Fibroblast of pulmonary artery (primary cell): Measurements from ENCODE around the gene CEP120.
A peak's percentile ranks its signal among the peaks of the same experiment; 100 is the strongest.
"Not testable (repeated sequence)": the region's sequence is repeated elsewhere in the genome, so short reads cannot be mapped to it uniquely, and the experiment has no call there.

ENCODE experiments used
- DNase-seq: peaks from one replicate; pipeline ENCODE4 v3.0.0-alpha.2; 2010; ENCODE audit warnings: low read depth
- H3K4me3 ChIP-seq: replicated peaks from 2 replicates; pipeline ENCODE4 v1.5.1; 2011; ENCODE audit warnings: low read depth, mild to moderate bottlenecking, control low read depth, low read length, moderate library complexity
- TF ChIP-seq, protein P1 (sequence below): IDR thresholded peaks from 2 replicates; pipeline ENCODE4 v1.5.1; 2011; ENCODE audit warnings: mild to moderate bottlenecking, control low read depth, low read length, inconsistent platforms; ENCODE audit errors: missing control alignments

Gene CEP120

DNA sequence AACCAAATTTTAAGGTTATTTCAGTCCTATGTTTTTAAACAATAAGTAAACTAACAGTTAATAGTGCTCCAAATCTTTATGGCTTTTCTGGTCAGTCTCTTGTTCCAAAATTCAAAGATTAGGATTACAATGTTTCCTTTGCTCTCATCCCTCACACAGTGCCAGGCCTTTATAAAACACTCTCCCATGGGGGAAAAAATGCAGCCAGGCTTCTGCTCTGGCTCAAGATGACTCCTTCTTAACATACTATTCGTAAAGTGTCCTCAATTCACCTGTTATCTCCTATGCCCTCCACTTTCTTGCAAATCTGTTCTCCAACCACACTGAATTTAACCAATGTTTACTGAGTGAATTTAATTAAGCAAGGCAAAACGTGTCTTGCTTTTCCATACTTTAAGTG is 1.4 kb downstream of the CEP120 start:
- TF ChIP-seq, protein P1, sequence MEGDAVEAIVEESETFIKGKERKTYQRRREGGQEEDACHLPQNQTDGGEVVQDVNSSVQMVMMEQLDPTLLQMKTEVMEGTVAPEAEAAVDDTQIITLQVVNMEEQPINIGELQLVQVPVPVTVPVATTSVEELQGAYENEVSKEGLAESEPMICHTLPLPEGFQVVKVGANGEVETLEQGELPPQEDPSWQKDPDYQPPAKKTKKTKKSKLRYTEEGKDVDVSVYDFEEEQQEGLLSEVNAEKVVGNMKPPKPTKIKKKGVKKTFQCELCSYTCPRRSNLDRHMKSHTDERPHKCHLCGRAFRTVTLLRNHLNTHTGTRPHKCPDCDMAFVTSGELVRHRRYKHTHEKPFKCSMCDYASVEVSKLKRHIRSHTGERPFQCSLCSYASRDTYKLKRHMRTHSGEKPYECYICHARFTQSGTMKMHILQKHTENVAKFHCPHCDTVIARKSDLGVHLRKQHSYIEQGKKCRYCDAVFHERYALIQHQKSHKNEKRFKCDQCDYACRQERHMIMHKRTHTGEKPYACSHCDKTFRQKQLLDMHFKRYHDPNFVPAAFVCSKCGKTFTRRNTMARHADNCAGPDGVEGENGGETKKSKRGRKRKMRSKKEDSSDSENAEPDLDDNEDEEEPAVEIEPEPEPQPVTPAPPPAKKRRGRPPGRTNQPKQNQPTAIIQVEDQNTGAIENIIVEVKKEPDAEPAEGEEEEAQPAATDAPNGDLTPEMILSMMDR, result no peak
- H3K4me3 ChIP-seq, result peak overlapping the region; percentile 83
- no peak for DNase-seq

DNA sequence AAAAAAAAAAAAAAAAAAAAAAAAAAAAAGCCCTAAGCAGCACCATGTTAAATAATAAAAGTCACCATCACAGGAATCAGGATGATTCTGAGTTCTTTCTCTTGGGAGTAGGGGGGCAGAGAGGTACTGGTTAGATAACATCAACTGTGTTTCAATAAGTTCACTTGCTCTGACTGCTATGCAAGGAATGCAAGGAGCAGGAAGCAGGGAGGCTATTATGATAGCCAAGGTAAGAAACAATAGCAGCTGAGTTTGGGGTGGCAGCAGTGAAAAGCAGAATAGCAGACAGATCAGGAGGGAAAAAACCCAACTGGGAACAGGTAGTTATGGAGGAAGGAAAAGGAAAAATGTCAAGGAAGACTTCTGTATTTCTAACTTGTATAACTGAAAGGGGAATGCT is 8.2 kb downstream of the CEP120 start:
- TF ChIP-seq, protein P1, result no peak
- DNase-seq, result no peak
- no peak overlapping the region for H3K4me3 ChIP-seq

DNA sequence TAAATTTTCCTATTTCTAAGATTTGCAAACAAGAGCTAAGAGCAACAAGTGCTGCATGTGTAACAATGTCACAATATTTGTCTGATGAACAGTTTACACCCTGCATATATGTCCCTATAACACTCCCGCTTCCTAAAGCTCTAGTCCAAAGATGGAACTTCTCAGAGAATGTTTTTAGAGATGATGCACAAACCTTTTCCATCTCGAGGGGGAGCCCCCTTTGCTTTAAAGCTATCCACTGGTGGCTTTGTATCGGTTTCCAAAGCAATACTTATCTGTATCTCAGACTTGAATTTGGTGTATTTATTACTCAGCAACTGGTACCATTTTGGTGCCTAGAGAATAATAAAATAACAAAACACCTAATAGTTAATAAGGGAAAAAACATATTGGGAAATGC is 11.0 kb downstream of the CEP120 start:
- H3K4me3 ChIP-seq, result no peak overlapping the region
- TF ChIP-seq, protein P1, result no peak
- no peak for DNase-seq

DNA sequence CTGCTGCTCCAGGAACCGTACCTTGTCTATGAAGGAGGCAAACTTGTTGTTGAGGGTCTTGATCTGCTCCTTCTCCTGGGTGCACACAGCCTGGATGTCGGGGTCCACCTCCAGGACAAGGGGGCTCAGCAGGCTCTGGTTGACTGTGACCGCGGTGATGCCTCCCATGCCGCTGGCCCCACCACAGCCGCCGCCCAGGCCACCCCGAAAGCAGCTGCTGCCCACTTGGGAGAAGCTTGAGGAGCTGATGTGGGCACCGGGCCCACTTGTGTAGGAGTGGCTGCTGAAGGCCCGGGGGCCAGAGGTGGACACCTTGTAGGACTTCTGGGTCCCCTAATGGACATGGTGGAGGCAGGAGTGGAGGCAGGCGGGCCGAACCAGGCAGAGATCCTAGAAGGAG is 21.2 kb downstream of the CEP120 start:
- H3K4me3 ChIP-seq, DNase-seq: not testable (repeated sequence)

DNA sequence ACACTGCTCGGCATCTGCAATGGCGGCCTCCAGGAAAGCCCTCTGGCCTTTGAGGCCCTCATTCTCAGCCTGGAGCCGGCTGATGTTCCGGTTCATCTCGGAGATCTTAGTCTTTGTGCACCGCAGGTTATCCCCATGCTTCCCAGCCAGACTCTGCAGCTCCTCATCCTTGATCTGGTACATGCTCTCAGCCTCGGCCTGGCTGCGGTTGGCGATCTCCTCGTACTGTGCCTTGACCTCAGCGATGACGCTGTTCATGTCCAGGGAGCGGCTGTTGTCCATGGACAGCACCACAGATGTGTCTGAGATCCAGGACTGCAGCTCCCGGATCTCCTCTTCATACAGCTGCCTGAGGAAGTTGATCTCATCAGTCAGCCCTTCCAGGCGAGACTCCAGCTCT is 21.9 kb downstream of the CEP120 start:
- TF ChIP-seq, protein P1, result no peak
- no peak overlapping the region for H3K4me3 ChIP-seq
- DNase-seq, result no peak

DNA sequence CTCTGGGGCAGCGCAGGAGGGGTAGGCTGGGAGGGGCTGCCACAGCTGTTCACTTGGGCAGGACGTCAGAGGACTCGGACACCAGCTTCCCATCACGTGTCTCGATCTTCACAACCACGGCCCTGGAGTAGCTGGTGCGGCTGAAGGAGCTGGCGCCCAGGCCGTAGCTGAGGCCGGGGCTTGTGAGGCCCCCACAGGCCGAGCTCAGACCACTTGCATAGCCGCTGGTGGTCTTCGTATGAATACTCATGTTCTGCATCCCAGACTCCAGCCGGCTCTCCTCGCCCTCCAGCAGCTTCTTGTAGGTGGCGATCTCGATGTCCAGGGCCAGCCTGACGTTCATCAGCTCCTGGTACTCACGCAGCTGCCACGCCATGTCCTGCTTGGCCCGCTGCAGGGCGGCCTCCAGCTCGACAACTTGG is 22.3 kb downstream of the CEP120 start:
- H3K4me3 ChIP-seq, DNase-seq: not testable (repeated sequence)

DNA sequence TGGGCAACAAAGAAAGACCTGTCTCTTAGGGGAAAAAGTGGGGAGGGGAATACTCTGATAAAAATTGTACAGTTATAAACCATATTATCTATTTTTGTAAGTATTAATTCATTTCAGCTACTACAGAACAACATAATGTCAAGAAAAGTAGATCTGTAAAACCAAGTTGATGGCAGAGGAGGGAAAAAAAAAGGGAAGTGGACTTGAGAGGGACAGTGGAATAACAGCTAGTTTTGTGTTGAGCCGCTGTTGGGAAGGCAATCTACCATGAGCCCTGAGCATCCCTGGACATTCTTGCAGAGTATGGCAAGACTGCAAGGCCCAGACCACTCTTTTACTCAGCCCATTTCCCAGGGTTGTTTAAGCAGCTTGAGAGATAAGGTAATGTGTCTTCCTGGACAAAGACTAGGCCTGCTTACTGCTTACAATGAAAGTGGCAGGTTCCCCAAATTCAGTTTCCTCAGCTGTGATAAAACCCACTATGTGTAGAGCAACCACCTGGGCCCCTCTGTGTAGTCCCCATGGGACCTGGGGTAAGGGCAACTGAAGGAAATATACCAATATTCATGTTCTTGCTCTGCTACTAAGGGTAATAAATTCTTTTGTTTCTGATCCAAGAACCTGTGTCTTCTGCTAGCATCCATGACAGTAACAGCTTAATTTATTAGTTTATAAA is 25.0 kb downstream of the CEP120 start:
- TF ChIP-seq, protein P1, result no peak
- no peak for DNase-seq

DNA sequence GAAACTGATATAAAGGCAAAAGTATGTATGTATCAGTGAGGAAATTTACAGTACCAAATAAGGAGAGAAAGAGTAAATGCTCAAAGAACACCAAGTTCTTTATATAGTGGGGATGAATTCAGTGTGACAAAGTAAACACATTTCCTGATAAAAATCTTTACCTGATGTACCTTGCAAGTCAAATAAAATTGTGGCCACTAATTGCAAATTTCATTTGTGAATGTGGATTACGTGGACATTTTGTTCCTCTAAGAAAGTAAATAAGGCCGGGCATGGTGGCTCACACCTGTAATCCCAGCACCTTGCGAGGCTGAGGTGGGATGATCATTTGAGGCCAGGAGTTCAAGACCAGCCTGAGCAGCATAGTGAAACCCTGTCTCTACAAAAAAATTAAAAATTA is 25.7 kb downstream of the CEP120 start:
- TF ChIP-seq, protein P1, result no peak

More for the DNA sequence above, 25.0 kb downstream of the CEP120 start:
- H3K4me3 ChIP-seq, result no peak overlapping the region

More for the DNA sequence above, 25.7 kb downstream of the CEP120 start:
- no peak for DNase-seq
- H3K4me3 ChIP-seq, result no peak overlapping the region
